ENCODE measurements around the gene ZNF302. TPM values are rescaled to one million over a fixed set of nuclear protein-coding genes. Genes with fewer than 3 reads are reported as not detected.
"Not testable (repeated sequence)": the region's sequence is repeated elsewhere in the genome, so short reads cannot be mapped to it uniquely, and the experiment has no call there.

The ZNF302 gene
- polyA plus RNA-seq (ENCODE audit: insufficient read length in 4 of 4) = 10 to 100 TPM; 65.7 to 91.2 (median 85.1) TPM

DNA sequence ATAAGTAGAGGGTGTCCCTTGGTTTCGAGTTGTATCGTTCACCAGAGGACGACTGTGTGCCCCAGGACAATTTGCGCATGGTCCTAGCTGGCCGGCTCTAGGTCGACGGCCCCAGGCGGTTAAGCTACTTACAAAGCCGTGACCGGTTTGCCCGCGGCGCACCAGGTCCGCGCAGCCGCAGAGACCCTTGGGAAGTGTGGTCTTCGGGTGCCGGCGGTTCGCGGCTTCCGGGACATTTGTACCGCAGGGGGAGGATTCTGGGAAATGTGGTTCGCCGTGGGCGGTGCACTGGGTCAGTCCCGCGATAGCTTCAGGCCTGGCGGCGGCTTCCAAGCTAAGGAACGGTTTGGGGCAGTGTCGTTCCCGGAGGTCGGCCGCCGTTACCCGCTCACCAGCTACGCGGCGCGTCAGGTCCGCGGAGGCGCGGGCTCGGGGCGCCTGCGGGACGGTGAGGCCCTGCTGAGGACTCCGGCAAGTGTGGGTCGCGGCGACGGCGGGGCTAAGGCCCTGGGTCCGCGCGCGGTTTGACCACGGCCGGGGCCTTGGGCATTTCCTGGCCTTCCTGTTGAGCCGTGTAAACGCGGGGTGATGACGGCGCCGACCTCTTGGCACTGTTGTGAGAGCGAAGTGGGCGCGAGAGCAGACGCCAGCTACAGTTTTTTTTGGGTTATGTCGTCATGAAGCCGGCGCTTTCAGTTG, at the start of gene ZNF302:
TSS of gene ZNF302 (plus strand) at position 293 of the 699 bp plus-strand sequence. CDS start 1,127 bp downstream, outside the sequence.
- peak; percentile 90 to 95 (median 93) for DNase-seq (ENCODE audit: low read depth in 4 of 4, low spot score in 3 of 4)

DNA sequence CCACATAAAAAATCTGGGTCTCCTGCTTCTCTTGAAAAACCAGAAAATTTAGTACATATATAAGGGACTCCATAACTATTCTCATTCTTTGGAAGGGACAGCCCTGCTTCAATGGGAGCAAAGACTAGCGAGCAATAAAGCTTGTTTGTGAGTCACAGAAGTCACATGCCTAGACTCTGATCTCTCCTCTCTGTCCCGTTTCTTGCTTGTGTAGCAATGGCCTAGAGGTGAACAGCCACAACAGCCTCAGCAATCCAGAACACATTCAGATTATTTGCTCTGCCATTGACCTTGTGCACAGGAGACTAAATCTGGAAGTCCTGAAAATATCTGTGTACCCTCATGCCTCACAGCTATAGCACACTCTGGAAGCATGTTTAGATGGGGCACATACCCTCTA, 43.7 kb upstream of the ZNF302 start:
- no peak for DNase-seq (ENCODE audit: low read depth in 4 of 4, low spot score in 3 of 4)

DNA sequence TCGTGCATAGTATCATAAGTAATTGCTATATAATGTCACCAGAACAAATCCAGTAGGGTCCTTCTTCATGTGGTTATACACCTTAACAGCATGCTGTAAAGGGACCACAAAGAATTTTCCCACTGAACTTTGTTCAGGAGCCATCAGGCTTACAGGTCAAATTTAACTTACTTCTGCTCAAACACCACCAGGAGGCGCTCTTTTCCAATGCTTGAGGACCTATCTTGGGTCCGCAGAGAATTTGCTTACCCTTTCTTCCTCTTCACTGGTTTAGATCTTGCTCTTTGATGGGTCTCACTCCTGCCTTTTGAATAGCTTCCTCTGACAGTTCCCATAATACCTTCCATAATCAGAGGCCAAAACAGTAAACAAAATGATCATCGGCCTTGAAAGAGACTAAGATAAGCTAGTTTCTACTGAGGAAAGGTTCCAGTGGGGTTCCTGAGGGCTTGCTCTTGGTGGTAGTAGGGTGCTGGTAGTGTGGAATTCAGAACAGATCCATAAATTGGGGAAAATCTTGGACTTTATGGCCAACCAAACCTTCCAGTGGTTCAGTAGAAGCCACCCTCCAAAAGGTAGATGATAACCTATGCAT, 37.9 kb upstream of the ZNF302 start:
- peak; percentile 36 to 56 (median 49) for DNase-seq (ENCODE audit: low read depth in 4 of 4, low spot score in 3 of 4)

DNA sequence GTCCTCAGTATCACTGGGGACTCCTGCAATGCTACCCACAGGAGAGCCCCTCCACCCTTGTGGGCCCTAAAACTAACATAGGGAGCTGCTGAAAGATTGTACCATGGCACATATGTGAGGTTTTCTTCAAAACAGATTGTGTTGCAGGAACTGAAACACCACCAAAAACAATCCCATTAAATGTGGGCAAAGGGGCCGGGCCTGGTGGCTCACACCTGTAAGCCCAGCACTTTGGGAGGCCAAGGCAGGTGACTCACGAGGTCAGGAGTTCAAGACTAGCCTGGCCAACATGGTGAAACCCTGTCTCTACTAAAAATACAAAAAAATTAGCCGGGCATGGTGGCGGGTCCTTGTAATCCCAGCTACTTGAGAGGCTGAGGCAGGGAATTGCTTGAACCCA, 35.2 kb upstream of the ZNF302 start:
- no peak for DNase-seq (ENCODE audit: low read depth in 4 of 4, low spot score in 3 of 4)

DNA sequence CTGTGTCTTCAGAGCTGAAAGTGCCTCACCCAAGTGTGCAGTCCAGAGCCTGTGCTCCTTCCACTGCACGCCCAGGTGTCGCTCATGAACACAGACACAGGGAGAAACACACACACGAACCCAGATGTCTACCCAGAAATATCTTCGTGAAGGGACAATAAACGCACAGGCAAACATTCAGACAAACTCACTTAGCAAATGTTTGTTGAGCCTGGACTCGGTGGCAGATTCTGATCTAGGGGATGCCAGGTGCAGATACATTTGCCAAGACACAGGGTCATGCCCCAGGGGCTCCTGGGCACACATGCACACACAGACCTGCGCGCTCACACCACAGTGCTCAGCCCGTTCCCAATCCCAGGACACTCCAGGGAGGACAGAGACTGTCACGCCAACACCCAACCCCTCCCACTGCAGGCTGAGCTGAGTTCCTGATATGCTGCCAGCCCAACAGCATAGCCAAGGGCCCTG, 32.5 kb upstream of the ZNF302 start:
- no peak for DNase-seq (ENCODE audit: low read depth in 4 of 4, low spot score in 3 of 4)

DNA sequence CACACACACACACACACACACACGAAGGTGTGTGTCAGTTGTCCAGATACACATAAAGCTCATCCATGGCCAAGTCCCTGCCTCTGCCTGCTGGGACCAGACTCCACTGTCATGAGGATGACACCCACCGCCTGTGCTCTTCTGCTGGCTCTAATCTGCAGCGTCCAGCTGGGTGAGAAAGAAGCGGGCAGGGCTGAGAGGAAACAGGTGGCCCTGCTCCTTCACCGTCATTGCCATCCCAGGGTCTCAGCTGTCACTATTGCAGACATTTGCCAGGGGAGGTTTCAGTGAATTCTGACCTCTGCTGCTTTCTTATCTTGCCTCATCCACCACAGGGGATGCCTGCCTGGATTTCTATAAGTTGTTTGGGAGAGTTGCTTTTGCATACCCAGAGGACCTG, 31.9 kb upstream of the ZNF302 start:
- no peak for DNase-seq (ENCODE audit: low read depth in 4 of 4, low spot score in 3 of 4)

DNA sequence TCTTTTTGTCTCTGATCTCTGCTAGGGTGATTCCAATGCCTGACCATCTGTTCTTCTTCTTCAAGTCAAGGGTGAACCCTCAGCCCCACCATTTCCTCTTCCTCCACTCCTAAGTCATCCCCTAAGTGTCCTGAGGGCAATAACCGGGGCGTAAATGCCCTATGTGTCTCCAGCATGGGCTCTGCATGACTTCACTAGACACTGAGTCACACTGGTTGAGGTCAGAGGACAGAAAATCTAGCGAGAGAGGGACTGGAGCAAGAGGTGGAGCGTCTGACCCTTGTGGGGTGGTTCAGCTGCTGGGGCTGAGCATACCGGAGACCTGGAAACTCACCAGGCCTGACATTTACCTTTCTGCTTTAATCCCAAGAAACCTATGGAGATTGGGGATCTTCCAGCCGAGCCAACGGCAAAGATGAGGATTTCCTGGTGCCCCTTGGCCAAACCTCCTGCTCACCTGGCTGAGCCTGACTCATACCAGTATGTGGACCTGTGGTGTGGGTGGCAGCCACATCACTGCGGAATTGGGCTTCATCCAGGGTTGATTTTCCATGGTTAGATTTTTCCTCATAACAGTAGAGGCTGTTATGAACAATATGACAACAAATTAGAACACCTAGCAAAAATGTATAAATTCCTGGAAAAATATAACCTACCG, 27.5 kb upstream of the ZNF302 start:
- DNase-seq (ENCODE audit: low read depth in 4 of 4, low spot score in 3 of 4) = no peak

DNA sequence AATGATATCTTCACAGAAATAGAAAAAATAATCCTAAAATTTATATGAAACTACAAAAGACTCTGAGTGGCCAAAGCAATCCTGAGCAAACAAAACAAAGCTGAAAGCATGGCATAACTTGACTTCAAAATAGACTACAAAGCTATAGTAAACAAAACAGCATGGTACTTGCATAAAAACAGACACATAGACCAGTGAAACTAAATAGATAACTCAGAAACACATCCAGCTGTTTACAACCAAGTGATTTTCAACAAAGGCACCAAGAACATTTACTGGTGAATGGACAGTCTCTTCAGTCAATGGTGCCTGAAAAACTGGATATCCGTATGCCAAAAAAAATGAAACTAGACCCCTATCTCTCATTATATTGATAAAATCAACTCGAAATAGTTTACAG, 25.7 kb upstream of the ZNF302 start:
- no peak for DNase-seq (ENCODE audit: low read depth in 4 of 4, low spot score in 3 of 4)

DNA sequence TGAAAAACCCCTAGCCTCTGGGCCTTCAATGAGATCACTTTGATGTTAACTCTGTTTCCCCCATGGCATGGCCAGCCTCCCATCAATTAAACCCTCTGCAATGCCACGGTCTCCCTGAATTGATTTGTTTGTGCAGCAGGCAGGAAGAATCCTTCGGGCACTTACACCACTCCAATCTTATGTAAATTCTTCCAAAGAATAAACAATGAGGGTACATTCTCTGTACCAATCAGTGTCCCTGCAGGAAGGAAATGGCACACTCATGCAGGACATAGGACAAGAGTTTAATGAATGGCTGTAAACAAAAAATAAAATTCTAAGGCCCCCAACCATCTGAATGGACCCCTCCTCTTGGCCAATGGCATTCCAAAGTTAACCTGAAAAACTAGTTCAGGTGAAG, 22.7 kb upstream of the ZNF302 start:
- DNase-seq (ENCODE audit: low read depth in 4 of 4, low spot score in 3 of 4) = no peak

DNA sequence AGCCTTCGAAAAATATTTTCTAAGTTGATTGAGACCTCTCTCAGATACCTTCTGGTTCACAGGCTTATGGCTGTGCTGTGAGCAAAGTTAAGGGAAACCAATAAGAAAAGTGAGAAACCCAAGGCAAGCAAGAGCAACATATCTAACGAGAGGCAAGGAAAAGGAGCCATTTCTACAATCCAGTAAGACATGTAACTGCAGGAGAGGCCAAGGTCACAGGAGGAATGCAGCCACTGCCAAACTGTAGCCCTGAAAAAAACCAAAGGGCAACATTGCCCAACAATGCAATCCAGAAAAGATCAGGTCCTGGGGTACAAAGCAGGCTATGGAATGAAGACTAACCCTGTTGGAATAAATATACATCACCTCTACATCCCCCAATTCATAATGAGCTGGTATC, 21.8 kb upstream of the ZNF302 start:
- no peak for DNase-seq (ENCODE audit: low read depth in 4 of 4, low spot score in 3 of 4)

DNA sequence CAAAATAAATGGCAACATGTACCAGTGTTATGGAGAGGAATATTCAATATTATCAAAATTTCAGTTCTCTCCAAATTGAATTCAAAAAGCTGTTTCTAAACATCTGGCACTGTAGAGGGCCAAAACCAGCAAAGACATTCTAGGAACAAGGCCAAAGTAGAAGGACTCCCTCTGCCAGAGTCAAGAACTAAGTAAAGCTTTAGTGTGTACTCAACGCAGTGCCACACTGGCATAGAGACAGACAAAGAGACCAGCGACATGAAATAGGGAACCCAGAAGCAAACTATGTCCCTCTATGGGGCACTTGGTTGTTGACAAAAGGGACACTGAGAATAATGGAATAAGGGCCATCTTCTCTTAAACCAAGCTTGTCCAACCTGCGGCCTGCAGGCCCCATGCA, 16.1 kb upstream of the ZNF302 start:
- no peak for DNase-seq (ENCODE audit: low read depth in 4 of 4, low spot score in 3 of 4)

DNA sequence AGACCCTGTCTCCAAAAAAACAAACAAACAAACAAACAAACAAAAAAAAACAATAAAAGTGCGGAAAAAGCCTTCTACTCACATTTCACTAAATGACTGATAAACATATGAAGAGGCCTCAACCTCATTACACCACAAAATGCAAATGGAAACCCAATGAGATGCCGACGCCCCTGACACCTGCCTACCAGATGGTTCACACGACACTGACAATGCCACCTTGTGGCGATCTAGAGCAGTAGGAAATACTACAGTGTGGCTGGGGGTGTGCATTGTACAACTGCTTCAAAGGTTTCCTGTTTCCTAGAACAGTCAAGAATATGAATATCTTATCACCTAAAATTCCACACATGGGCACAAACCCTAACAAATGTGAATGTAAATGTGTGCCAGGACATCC, 14.6 kb upstream of the ZNF302 start:
- no peak for DNase-seq (ENCODE audit: low read depth in 4 of 4, low spot score in 3 of 4)

DNA sequence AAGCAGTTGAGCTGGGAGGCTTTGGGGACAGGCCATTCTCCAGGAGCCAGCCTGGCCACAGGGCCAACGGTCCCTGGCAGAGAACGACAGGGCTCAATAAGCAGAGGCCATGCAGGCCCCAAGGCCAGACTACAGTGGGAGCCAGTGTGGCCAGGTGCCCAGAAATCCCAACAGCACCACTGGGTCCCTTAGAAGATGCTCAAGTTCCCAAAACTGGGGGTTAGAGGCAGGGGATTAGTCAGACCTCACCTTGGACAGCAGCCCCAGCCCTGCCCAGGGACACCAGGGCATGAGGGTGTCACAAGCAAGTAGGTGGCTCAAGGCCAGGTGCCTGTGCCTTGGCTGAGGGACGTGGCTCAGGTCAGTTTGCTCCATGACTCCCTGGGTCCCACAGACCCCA, 13.3 kb upstream of the ZNF302 start:
- DNase-seq (ENCODE audit: low read depth in 4 of 4, low spot score in 3 of 4) = no peak

DNA sequence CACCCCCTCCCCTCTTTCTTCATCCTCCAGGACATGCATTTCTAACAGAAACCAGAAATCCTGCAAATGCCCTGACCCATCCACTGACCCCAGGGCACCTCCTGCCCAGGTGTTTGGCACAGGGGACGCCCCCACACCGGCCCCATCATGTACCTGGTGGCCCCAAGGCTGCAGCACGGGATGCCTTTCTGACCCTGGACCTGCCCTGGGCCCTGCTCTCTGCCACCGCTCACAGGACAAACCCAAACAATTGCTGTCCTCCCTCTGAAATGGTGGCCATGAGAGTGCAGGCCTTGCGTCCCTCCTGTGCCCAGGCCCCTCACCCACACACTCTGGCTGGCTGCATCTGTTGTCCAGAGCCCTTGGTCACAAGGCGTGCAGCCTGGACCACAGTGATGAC, 12.6 kb upstream of the ZNF302 start:
- DNase-seq (ENCODE audit: low read depth in 4 of 4, low spot score in 3 of 4) = no peak

DNA sequence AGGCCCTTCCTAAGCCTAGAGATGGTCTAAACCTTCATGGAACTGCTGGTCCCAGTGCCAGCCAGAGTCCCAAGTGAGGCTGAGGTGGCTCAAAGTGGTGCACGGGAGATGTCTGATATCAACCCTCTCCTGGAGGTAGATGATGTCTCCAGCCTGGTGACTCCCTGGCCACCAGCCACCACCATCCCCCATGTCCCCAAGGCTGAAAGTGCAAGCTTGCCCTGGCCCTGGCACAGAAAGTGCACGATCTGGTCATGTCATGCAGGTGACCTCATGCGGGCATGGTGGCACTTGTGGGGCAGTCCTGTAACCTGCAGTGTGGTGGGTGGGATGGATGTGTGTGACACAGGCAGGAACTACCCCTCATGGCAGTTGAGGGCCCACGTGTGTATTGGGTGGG, 12.2 kb upstream of the ZNF302 start:
- DNase-seq (ENCODE audit: low read depth in 4 of 4, low spot score in 3 of 4) = not testable (repeated sequence)

DNA sequence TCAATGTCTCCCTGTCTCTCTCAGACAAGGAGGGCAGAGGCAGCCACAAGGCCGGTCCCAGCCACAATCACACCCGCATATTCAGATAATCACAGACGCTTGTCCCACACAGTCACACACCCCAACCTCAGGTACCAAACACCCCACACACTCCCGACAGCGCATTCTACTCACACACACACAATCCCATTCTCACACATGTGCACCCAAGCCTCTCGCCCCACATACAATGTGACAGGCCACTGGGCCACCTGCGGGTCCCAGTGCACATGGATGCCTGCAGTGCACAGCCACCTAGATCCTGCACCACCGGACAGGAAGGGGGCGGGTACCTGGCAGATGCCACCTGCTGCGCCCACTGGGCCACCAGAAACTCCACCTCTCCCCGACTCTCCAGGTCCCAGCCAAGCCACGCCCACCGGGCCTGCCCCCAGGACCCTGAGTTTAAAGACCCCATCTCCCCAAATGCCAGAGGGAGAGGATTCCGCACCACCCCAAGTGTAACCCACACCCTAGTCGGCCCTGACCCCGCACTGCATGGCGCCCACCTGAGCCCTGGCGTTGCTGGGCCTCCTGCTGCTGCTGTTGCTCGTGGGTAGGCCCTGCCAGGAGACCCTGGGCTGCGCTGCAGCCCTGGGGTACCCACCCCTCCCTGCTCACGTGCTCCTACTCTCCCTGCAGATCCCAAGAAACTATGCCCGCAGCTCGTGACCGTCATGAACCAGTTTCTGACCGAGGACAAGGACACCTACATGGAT, 11.1 kb upstream of the ZNF302 start:
- DNase-seq (ENCODE audit: low read depth in 4 of 4, low spot score in 3 of 4) = no peak

DNA sequence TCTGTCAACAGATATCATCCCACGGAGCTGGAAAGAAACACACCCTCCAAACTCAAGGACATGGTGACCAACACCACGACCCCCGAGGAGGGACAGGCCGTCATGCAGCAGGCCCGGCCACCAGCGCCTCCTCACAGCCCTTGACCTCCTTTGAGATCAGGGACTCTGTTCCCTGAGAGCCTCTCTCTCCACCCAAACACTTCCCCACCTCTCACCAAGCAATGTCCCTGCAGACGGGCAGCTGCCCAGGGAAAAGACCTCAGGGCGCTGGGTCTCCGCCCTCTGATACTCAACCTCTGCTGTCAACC, 10.6 kb upstream of the ZNF302 start:
- DNase-seq (ENCODE audit: low read depth in 4 of 4, low spot score in 3 of 4) = no peak

DNA sequence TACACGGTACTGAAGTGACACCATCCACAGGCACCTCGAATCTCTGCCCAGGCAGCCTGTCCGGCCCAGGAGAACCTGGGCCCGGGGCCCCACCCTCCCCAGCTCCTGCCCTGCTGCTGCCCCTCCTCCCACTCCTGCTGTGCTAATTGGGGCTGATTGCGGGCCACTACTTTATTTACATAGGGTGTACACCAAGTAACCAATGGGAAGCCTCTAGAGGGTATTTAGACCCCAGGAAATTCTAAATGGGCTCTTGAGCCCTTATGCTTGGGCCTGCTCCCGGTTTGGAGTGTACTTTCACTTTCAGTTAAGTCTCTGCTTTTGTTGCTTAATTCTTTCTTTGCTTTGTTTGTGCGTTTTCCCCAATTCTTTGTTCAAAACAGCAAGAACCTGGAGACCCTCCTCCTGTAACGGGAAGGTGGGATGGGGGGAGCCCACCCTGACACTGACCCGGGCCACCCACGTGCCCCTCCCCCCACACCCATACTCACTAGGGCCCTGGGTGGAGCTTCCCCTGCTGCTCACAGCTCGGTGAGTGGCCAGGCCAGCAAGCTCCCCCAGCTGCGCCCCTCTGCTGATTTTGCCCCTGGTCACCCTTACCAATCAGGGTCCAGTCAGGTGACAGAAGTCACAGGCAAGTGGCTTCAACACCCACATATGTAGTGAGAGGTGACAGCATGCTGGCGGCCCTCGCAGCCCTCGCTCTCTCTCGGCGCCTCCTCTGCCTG, 10.0 kb upstream of the ZNF302 start:
- no peak for DNase-seq (ENCODE audit: low read depth in 4 of 4, low spot score in 3 of 4)

DNA sequence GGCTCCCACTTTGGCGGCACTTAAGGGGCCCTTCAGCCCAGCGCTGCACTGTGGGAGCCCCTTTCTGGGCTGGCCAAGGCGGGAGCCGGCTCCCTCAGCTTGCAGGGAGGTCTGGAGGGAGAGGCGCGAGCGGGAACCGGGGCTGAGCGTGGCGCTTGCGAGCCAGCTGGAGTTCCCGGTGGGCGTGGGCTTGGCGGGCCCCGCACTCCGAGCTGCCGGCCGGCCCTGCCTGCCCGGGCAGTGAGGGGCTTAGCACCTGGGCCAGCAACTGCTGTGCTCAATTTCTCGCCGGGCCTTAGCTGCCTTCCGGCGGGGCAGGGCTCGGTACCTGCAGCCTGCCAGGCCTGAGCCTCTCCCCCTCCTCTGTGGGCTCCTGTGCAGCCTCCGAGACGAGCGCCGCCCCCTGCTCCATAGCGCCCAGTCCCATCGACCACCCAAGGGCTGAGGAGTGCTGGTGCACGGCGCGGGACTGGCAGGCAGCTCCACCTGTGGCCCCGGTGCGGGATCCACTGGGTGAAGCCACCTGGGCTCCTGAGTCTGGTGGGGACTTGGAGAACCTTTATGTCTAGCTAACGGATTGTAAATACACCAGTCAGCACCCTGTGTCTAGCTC, 9.3 kb upstream of the ZNF302 start:
- not testable (repeated sequence) for DNase-seq (ENCODE audit: low read depth in 4 of 4, low spot score in 3 of 4)

DNA sequence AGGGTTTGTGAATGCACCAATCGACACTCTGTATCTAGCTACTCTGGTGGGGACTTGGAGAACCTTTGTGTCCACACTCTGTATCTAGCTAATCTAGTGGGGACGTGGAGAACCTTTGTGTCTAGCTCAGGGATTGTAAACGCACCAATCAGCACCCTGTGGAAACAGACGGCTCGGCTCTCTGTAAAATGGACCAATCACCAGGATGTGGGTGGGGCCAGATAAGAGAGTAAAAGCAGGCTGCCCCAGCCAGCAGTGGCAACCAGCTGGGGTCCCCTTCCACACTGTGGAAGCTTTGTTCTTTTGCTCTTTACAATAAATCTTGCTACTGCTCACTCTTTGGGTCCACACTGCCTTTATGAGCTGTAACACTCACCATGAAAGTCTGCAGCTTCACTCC, 8.8 kb upstream of the ZNF302 start:
- DNase-seq (ENCODE audit: low read depth in 4 of 4, low spot score in 3 of 4) = not testable (repeated sequence)
